ENCODE results near the gene OVOL2.
A peak's percentile ranks its signal among the peaks of the same experiment; 100 is the strongest.
"Not testable (repeated sequence)": the region's sequence is repeated elsewhere in the genome, so short reads cannot be mapped to it uniquely, and the experiment has no call there.

OVOL2 gene

GRCh38 chr20:18057101-18057993 is at the start of gene OVOL2:
Gene OVOL2, minus strand, starts transcription at chr20:18057916. Its CDS starts 282 bp downstream, at chr20:18057634.
- no peak for DNase-seq

- DNase-seq: no peak
Measured at GRCh38 chr20:18103497-18103896, 45.8 kb upstream of the OVOL2 start.

GRCh38 chr20:18101125-18101810 is 43.6 kb upstream of the OVOL2 start:
- DNase-seq: no peak

- DNase-seq: not testable (repeated sequence)
Measured at GRCh38 chr20:18100569-18100968, 42.9 kb upstream of the OVOL2 start.

GRCh38 chr20:18094191-18094590 is 36.5 kb upstream of the OVOL2 start:
- DNase-seq: no peak

GRCh38 chr20:18093388-18093787 is 35.7 kb upstream of the OVOL2 start:
- DNase-seq: no peak

GRCh38 chr20:18092890-18093289 is 35.2 kb upstream of the OVOL2 start:
- DNase-seq: no peak

- DNase-seq: no peak
Measured at GRCh38 chr20:18091623-18092022, 33.9 kb upstream of the OVOL2 start.

GRCh38 chr20:18090477-18090876 is 32.8 kb upstream of the OVOL2 start:
- no peak for DNase-seq

GRCh38 chr20:18090044-18090443 is 32.3 kb upstream of the OVOL2 start:
- DNase-seq: no peak

GRCh38 chr20:18088841-18089240 is 31.1 kb upstream of the OVOL2 start:
- DNase-seq: not testable (repeated sequence)

- DNase-seq: not testable (repeated sequence)
Measured at GRCh38 chr20:18088298-18088697, 30.6 kb upstream of the OVOL2 start.

GRCh38 chr20:18087054-18087453 is 29.3 kb upstream of the OVOL2 start:
- no peak for DNase-seq

- not testable (repeated sequence) for DNase-seq
Measured at GRCh38 chr20:18080836-18081235, 23.1 kb upstream of the OVOL2 start.

GRCh38 chr20:18079756-18080353 is 22.1 kb upstream of the OVOL2 start:
- no peak for DNase-seq

- no peak for DNase-seq
Measured at GRCh38 chr20:18077157-18077556, 19.4 kb upstream of the OVOL2 start.

GRCh38 chr20:18072532-18072931 is 14.8 kb upstream of the OVOL2 start:
- no peak for DNase-seq

- DNase-seq: peak; percentile 9
Measured at GRCh38 chr20:18066421-18067333, 9.0 kb upstream of the OVOL2 start.

GRCh38 chr20:18063676-18064075 is 6.0 kb upstream of the OVOL2 start:
- DNase-seq: no peak

- DNase-seq: no peak
Measured at GRCh38 chr20:18059603-18060002, 1.9 kb upstream of the OVOL2 start.

GRCh38 chr20:18058661-18059467 is 1.1 kb upstream of the OVOL2 start:
- no peak for DNase-seq

- no peak for DNase-seq
Measured at GRCh38 chr20:18057994-18058349, 256 bp upstream of the OVOL2 start.

Measured in hematopoietic multipotent progenitor cell treated with erythropoietin and hydrocortisone succinate and interleukin-3 and kit ligand, for 8 days (in vitro differentiated cells).